Fibroblast of villous mesenchyme (primary cell): ENCODE measurements around the gene KCNAB2. TPM values are rescaled to one million over a fixed set of nuclear protein-coding genes. Genes with fewer than 3 reads are reported as not detected.

Experiments
- DNase-seq: peaks from one replicate; pipeline ENCODE4 v3.0.0-alpha.2; 2010; ENCODE audit warnings: low read depth
- H3K4me3 ChIP-seq: 2 replicates; pipeline ENCODE4 v1.5.1; 2011; ENCODE audit warnings: low read depth, mild to moderate bottlenecking, low read length
- CTCF ChIP-seq: IDR thresholded peaks from 2 replicates; pipeline ENCODE4 v1.5.1; 2012; ENCODE audit warnings: low read depth, mild to moderate bottlenecking, low read length; ENCODE audit not compliant: insufficient read depth
- total RNA-seq: library from RNA; depleted of rRNA; stranded (reverse); fragments of >200 nt; gene quantifications from 2 replicates; pipeline ENCODE4 v1.2.3, GENCODE V29; 2012

Gene KCNAB2
- total RNA-seq, 1 donor = 2.6 TPM

- H3K4me3 ChIP-seq = no peak overlapping the region
- no peak for DNase-seq
- TF ChIP-seq CTCF = no peak
These were observed 45.5 kb downstream of the KCNAB2 start for GRCh38 chr1:6090996-6091822.

GRCh38 chr1:6091823-6092109 is 46.1 kb downstream of the KCNAB2 start:
- no peak for DNase-seq
- TF ChIP-seq CTCF = no peak
- no peak overlapping the region for H3K4me3 ChIP-seq

- H3K4me3 ChIP-seq = no peak overlapping the region
- TF ChIP-seq CTCF = no peak
- DNase-seq = no peak
These were observed 46.5 kb downstream of the KCNAB2 start for GRCh38 chr1:6092211-6092610.

- H3K4me3 ChIP-seq = no peak overlapping the region
- TF ChIP-seq CTCF = no peak
- DNase-seq = peak; percentile 19
These were observed 47.4 kb downstream of the KCNAB2 start for GRCh38 chr1:6093071-6093470.

- DNase-seq = no peak
- no peak for TF ChIP-seq CTCF
- H3K4me3 ChIP-seq = no peak overlapping the region
These were observed 47.9 kb downstream of the KCNAB2 start for GRCh38 chr1:6093611-6094010.

GRCh38 chr1:6094246-6094645 is 48.6 kb downstream of the KCNAB2 start:
- no peak for DNase-seq
- no peak for TF ChIP-seq CTCF

GRCh38 chr1:6094801-6095505 is 49.3 kb downstream of the KCNAB2 start:
- no peak overlapping the region for H3K4me3 ChIP-seq
- TF ChIP-seq CTCF = no peak
- DNase-seq = no peak

More at GRCh38 chr1:6094246-6094645, 48.6 kb downstream of the KCNAB2 start:
- H3K4me3 ChIP-seq = no peak overlapping the region
